Mucosa of stomach (tissue), 1 donor: ENCODE measurements around the gene CNOT2.
"Not testable (repeated sequence)": the region's sequence is repeated elsewhere in the genome, so short reads cannot be mapped to it uniquely, and the experiment has no call there.

ENCODE experiments used
- H3K27me3 ChIP-seq: one replicate; pipeline ENCODE4 v1.7.0; 2013; ENCODE audit warnings: mild to moderate bottlenecking, low read length; ENCODE audit not compliant: control insufficient read depth, insufficient read depth
- H3K36me3 ChIP-seq: one replicate; pipeline ENCODE4 v1.7.0; 2013; ENCODE audit warnings: low read length; ENCODE audit not compliant: control insufficient read depth, insufficient read depth
- H3K4me1 ChIP-seq: one replicate; pipeline ENCODE4 v1.7.0; 2013; ENCODE audit warnings: mild to moderate bottlenecking, low read length; ENCODE audit not compliant: control insufficient read depth, insufficient read depth
- H3K4me3 ChIP-seq: one replicate; pipeline ENCODE4 v1.7.0; 2013; ENCODE audit warnings: low read length
- H3K9ac ChIP-seq: one replicate; pipeline ENCODE4 v1.7.0; 2013; ENCODE audit warnings: mild to moderate bottlenecking, low read length, moderate library complexity
- H3K9me3 ChIP-seq: one replicate; pipeline ENCODE4 v1.7.0; 2013; ENCODE audit warnings: mild to moderate bottlenecking, low read length, moderate library complexity; ENCODE audit not compliant: control insufficient read depth
- donor health status: Pancreatic carcinoma.

Gene CNOT2

GRCh38 chr12:70383484-70383883 is 140.3 kb downstream of the CNOT2 start:
- no peaks in the 10 kb centered on the region for H3K4me1 ChIP-seq
- H3K9ac ChIP-seq, result no peak overlapping the region
- H3K36me3 ChIP-seq, result no peaks in the 10 kb centered on the region

GRCh38 chr12:70383886-70384285 is 140.7 kb downstream of the CNOT2 start:
- no peaks in the 10 kb centered on the region for H3K36me3 ChIP-seq

More at GRCh38 chr12:70383484-70383883, 140.3 kb downstream of the CNOT2 start:
- Histone ChIP-seq H3K9me3 (no peaks in the 10 kb centered on the region), H3K4me3 (no peak overlapping the region), H3K27me3 (no peaks in the 10 kb centered on the region)

GRCh38 chr12:70386771-70387170 is 143.5 kb downstream of the CNOT2 start:
- Histone ChIP-seq H3K9ac (no peak overlapping the region), H3K9me3 (no peaks in the 10 kb centered on the region), H3K36me3 (no peaks in the 10 kb centered on the region), H3K27me3 (no peaks in the 10 kb centered on the region), H3K4me1 (no peaks in the 10 kb centered on the region), H3K4me3 (no peak overlapping the region)

More at GRCh38 chr12:70383886-70384285, 140.7 kb downstream of the CNOT2 start:
- H3K9me3 ChIP-seq, result no peaks in the 10 kb centered on the region
- H3K4me3 ChIP-seq, result no peak overlapping the region
- no peaks in the 10 kb centered on the region for H3K4me1 ChIP-seq
- H3K27me3 ChIP-seq, result no peaks in the 10 kb centered on the region
- H3K9ac ChIP-seq, result no peak overlapping the region

GRCh38 chr12:70389678-70390077 is 146.4 kb downstream of the CNOT2 start:
- Histone ChIP-seq H3K9ac (no peak overlapping the region), H3K9me3 (no peaks in the 10 kb centered on the region), H3K4me1 (no peaks in the 10 kb centered on the region)

GRCh38 chr12:70392631-70393030 is 149.4 kb downstream of the CNOT2 start:
- not testable (repeated sequence) for H3K27me3 ChIP-seq, H3K9me3 ChIP-seq, H3K4me3 ChIP-seq, H3K36me3 ChIP-seq, H3K9ac ChIP-seq, H3K4me1 ChIP-seq

More at GRCh38 chr12:70389678-70390077, 146.4 kb downstream of the CNOT2 start:
- no peak overlapping the region for H3K4me3 ChIP-seq
- no peaks in the 10 kb centered on the region for H3K36me3 ChIP-seq
- no peaks in the 10 kb centered on the region for H3K27me3 ChIP-seq

GRCh38 chr12:70393787-70394499 is 150.7 kb downstream of the CNOT2 start:
- Histone ChIP-seq H3K4me3 (no peak overlapping the region), H3K9me3 (no peaks in the 10 kb centered on the region), H3K27me3 (no peaks in the 10 kb centered on the region), H3K4me1 (no peaks in the 10 kb centered on the region), H3K9ac (no peak overlapping the region), H3K36me3 (no peaks in the 10 kb centered on the region)

GRCh38 chr12:70398002-70398401 is 154.8 kb downstream of the CNOT2 start:
- no peaks in the 10 kb centered on the region for H3K27me3 ChIP-seq
- no peak overlapping the region for H3K9ac ChIP-seq
- H3K4me3 ChIP-seq, result no peak overlapping the region
- H3K4me1 ChIP-seq, result no peaks in the 10 kb centered on the region
- H3K36me3 ChIP-seq, result no peaks in the 10 kb centered on the region
- H3K9me3 ChIP-seq, result no peaks in the 10 kb centered on the region

- Histone ChIP-seq H3K36me3 (no peaks in the 10 kb centered on the region), H3K4me1 (no peaks in the 10 kb centered on the region), H3K27me3 (no peaks in the 10 kb centered on the region), H3K4me3 (no peak overlapping the region), H3K9me3 (no peaks in the 10 kb centered on the region), H3K9ac (no peak overlapping the region)
Measured at GRCh38 chr12:70398862-70399261, 155.6 kb downstream of the CNOT2 start.

GRCh38 chr12:70399311-70399710 is 156.1 kb downstream of the CNOT2 start:
- H3K9me3 ChIP-seq, result no peaks in the 10 kb centered on the region
- no peaks in the 10 kb centered on the region for H3K27me3 ChIP-seq
- no peaks in the 10 kb centered on the region for H3K4me1 ChIP-seq
- H3K9ac ChIP-seq, result no peak overlapping the region
- H3K36me3 ChIP-seq, result no peaks in the 10 kb centered on the region
- H3K4me3 ChIP-seq, result no peak overlapping the region

- Histone ChIP-seq H3K27me3 (no peaks in the 10 kb centered on the region), H3K36me3 (no peaks in the 10 kb centered on the region), H3K4me1 (no peaks in the 10 kb centered on the region), H3K9ac (no peak overlapping the region), H3K4me3 (no peak overlapping the region), H3K9me3 (no peaks in the 10 kb centered on the region)
Measured at GRCh38 chr12:70400124-70400523, 156.9 kb downstream of the CNOT2 start.

GRCh38 chr12:70402597-70402996 is 159.4 kb downstream of the CNOT2 start:
- Histone ChIP-seq H3K4me1 (no peaks in the 10 kb centered on the region), H3K36me3 (no peaks in the 10 kb centered on the region), H3K9me3 (no peaks in the 10 kb centered on the region), H3K27me3 (no peaks in the 10 kb centered on the region), H3K4me3 (no peak overlapping the region), H3K9ac (no peak overlapping the region)

GRCh38 chr12:70403826-70404225 is 160.6 kb downstream of the CNOT2 start:
- H3K27me3 ChIP-seq, result no peaks in the 10 kb centered on the region
- no peaks in the 10 kb centered on the region for H3K9me3 ChIP-seq
- H3K36me3 ChIP-seq, result no peaks in the 10 kb centered on the region

More at GRCh38 chr12:70403826-70404225, 160.6 kb downstream of the CNOT2 start:
- Histone ChIP-seq H3K4me1 (no peaks in the 10 kb centered on the region), H3K9ac (no peak overlapping the region), H3K4me3 (no peak overlapping the region)
